Sigmoid colon (tissue), 7 donors: ENCODE data around the gene LAIR1. TPM values are rescaled to one million over a fixed set of nuclear protein-coding genes. Genes with fewer than 3 reads are reported as not detected.
"Not testable (repeated sequence)": the region's sequence is repeated elsewhere in the genome, so short reads cannot be mapped to it uniquely, and the experiment has no call there.

ENCODE experiments used
- DNase-seq: peaks from one replicate; pipeline ENCODE4 v3.0.0-alpha.2; 2019
- H3K27ac ChIP-seq, 4 donors: fragments of 200-600 bp; sonication (generic); one replicate each; pipeline ENCODE4 v1.5.1; 2016 to 2019; ENCODE audit warnings: mild to moderate bottlenecking in 1 of 4
- H3K27me3 ChIP-seq, 3 donors: fragments of 200-600 bp; sonication (generic); one replicate each; pipeline ENCODE4 v1.5.1; 2019; ENCODE audit warnings: mild to moderate bottlenecking in 1 of 3
- H3K36me3 ChIP-seq, 4 donors: fragments of 200-600 bp; sonication (generic); one replicate each; pipeline ENCODE4 v1.5.1; 2016 to 2019
- H3K4me1 ChIP-seq, 4 donors: fragments of 200-600 bp; sonication (generic); one replicate each; pipeline ENCODE4 v1.5.1; 2017 to 2019
- H3K4me3 ChIP-seq, 4 donors: fragments of 200-600 bp; sonication (generic); one replicate each; pipeline ENCODE4 v1.5.1; 2017 to 2019; ENCODE audit warnings: mild to moderate bottlenecking in 2 of 4, moderate library complexity in 1 of 4
- H3K9me3 ChIP-seq, 4 donors: fragments of 200-600 bp in 3 of 4; sonication (generic) in 3 of 4; one replicate each; pipeline versions ENCODE4 v1.5.1 to v1.6.1; 2013 to 2019
- CTCF ChIP-seq, 4 experiments: fragments of 450-650 bp in 3 of 4; fragments of 200-600 bp in 1 of 4; IDR thresholded peaks; one replicate each; pipeline ENCODE4 v1.5.1; 2016 to 2019; ENCODE audit warnings: antibody characterized with exemption in 4 of 4, mild to moderate bottlenecking in 3 of 4, moderate library complexity in 2 of 4
- EP300 ChIP-seq, 4 donors: sonication (generic); formaldehyde crosslinking; IDR thresholded peaks; one replicate each; pipeline ENCODE4 v1.6.1; 2017; ENCODE audit warnings: antibody characterized with exemption in 4 of 4
- POLR2A ChIP-seq, 2 donors: fragments of 450-650 bp; IDR thresholded peaks; one replicate each; pipeline ENCODE4 v1.6.1; 2016; ENCODE audit warnings: antibody characterized with exemption in 2 of 2, mild to moderate bottlenecking in 2 of 2, moderate library complexity in 2 of 2
- POLR2AphosphoS5 ChIP-seq, 4 donors: sonication (generic); formaldehyde crosslinking; IDR thresholded peaks; one replicate each; pipeline ENCODE4 v1.6.1; 2017; ENCODE audit warnings: antibody characterized with exemption in 4 of 4
- WGBS, 2 donors: extraction: QIAGEN DNeasy Blood & Tissue Kit; methylation state at CpG; one replicate each; pipeline ENCODE4 v1.1.7; 2013; 5-methylcytosine and 5-hydroxymethylcytosine counted together
- intact Hi-C: fragments of 100-400 bp; cut with DNase I; formaldehyde crosslinking; loops from one replicate; pipeline ENCODE4 v1.15.1; 2023
- polyA plus RNA-seq, 3 donors: library from polyadenylated mRNA; stranded (reverse); fragments of 200-250 nt; gene quantifications; one replicate each; pipeline ENCODE4 v1.2.3, GENCODE V29; 2013
- total RNA-seq, 4 donors: library from RNA; depleted of rRNA; stranded (reverse); fragments of >200 nt; gene quantifications; one replicate each; pipeline ENCODE4 v1.1.0, GENCODE V29; 2016
- donor health status: healthy with polysubstance abuse.
- donor health status: Bipolar disorder and iron deficiency.
- donor health status: healthy.

Gene LAIR1
- total and polyA plus RNA-seq, 7 donors, result 4.4 to 34.6 (median 13.4) TPM

- TF ChIP-seq EP300 (IDR thresholded peaks at IDR 0.05) (no peak), CTCF (IDR thresholded peaks at IDR 0.05) (no peak), POLR2AphosphoS5 (IDR thresholded peaks at IDR 0.05) (peak in 1 of 4 donors; percentile 49), POLR2A (IDR thresholded peaks at IDR 0.05) (no peak)
- Histone ChIP-seq H3K9me3 (no peaks in the 10 kb centered on the region), H3K27me3 (peaks cover 0 to 4% (median 0%) of the 10 kb centered on the region in 3 donors), H3K4me1 (no peaks in the 10 kb centered on the region), H3K36me3 (no peaks in the 10 kb centered on the region), H3K27ac (peak overlapping the region in 2 of 4 donors; percentile 12 to 14), H3K4me3 (no peak overlapping the region)
- 68 to 79% methylated on average over 16 of the region's 16 CpGs for WGBS, 2 donors
- intact Hi-C loops, result no loop called here
- DNase-seq, result peak; percentile 66
Measured at GRCh38 chr19:54373781-54374631, 9.3 kb upstream of the LAIR1 start.

DNA sequence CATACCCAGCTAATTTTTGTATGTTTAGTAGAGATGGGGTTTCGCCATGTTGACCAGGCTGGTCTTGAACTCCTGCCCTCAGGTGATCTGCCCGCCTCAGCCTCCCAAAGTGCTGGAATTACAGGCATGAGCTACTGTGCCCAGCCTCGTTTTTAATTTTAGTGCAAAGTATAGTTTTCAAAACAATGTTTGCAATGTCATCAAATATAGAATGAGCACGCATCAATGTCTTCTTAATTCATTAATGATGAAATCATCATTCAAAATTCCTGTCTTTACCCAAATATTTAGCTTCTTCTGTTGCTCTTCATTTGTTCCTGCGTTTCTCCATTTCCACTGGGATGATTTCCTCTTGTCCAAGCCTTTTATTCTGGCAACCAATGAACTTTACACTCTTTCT lies 6.7 kb upstream of the LAIR1 start:
- DNase-seq, H3K36me3 ChIP-seq, H3K4me1 ChIP-seq, H3K4me3 ChIP-seq, H3K27me3 ChIP-seq, H3K27ac ChIP-seq, H3K9me3 ChIP-seq, intact Hi-C loops: not testable (repeated sequence)
- 78 to 82% methylated on average over 5 of the region's 5 CpGs for WGBS, 2 donors

DNA sequence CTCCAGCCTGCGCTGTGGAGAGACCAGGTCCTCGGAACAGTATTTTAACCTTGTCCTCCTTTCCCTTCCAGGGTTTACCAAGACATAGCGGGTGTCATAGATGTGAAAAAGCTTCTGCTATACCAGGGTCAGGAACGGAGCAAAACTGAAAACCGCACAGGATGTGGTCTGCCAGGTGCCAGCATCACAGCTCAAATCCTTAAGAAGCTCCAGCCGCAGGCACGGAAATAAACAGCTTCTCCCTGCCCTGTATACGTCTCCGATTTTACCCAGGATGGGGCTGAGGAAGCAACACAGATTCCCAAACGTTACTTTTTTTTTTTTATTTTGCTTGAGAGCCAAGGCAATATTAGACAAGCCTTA lies 5.7 kb upstream of the LAIR1 start:
- H3K27ac ChIP-seq, H3K4me3 ChIP-seq, H3K36me3 ChIP-seq, H3K27me3 ChIP-seq, H3K9me3 ChIP-seq, DNase-seq, H3K4me1 ChIP-seq, intact Hi-C loops: not testable (repeated sequence)
- WGBS, 2 donors, result 48 to 76% methylated on average over 8 of the region's 10 CpGs

DNA sequence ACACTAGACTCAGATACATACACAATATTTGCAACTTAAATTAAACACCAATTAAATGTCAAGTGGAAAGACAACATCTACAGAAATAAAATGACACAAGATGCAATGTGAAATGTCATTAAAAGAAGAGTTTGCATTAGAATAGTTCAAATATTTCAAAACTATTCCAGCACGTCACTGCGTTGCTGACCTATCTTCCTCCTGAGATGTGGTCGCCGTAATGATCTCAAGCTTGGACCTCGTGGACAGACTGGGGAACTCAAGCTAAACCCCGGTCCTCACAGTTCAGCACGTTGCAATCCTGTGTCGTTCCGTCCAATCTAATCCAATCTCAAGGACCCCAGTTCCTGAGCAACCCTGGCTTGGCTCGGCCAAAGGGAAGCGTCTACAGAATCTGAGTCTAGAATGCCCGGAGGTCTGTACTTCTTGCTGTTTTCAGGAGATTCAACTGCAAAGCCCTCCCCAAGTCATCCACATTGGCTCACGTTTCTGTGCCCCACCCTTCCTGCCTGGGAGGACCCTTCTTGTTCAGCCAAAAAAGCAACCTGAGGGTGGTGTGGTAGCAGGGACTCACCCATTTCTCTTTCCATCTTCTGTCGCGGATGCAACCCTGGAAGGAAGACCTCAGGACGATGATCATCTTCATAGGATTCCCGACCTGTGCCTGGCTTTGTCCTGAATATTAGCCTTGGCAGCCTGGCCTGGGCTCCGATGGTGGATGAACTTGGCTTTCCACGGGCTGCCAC lies 5.1 kb upstream of the LAIR1 start:
- H3K9me3 ChIP-seq, DNase-seq, H3K27me3 ChIP-seq, H3K36me3 ChIP-seq, H3K4me1 ChIP-seq, intact Hi-C loops, H3K4me3 ChIP-seq: not testable (repeated sequence)
- H3K27ac ChIP-seq, result peak overlapping the region in 1 of 4 donors; percentile 15
- WGBS, 2 donors, result 43 to 71% methylated on average over 15 of the region's 19 CpGs

DNA sequence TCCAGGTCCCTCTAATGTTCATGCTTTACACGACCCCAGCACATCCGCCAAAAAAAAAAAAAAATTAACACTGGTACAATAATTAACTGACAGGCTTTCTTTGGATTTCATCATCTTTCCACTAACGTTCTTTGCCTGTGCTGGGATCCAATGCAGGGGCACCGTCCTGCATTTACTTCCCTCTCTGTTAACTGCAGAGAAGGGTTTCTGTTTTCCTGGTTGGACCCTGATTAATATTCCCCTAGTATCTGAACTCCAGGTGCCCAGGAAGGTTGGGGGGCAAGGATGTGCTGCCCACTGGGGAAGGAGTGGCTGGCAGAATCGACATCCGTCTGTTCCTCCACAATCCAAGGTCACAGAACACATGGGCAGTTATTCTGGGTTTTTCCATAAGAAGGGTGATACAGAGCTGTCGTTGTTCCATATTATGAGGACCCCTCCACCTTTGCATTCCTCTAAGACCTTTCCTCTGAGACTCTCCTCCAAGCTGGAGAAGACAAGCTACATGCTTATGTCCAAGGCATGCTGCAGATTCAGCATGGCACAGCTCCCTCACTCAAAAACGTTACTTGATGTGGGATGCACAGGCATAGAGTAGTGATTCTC lies 4.5 kb upstream of the LAIR1 start:
- intact Hi-C loops, result no loop called here
- Histone ChIP-seq H3K4me3 (no peak overlapping the region), H3K36me3 (no peaks in the 10 kb centered on the region), H3K9me3 (no peaks in the 10 kb centered on the region), H3K27ac (peak overlapping the region in 2 of 4 donors; percentile 15 to 43), H3K27me3 (peaks cover 0 to 4% (median 0%) of the 10 kb centered on the region in 3 donors), H3K4me1 (no peaks in the 10 kb centered on the region)
- DNase-seq, result no peak
- 37 to 47% methylated on average over 8 of the region's 8 CpGs for WGBS, 2 donors
- TF ChIP-seq POLR2A (IDR thresholded peaks at IDR 0.05), result no peak
- no peak for TF ChIP-seq POLR2AphosphoS5 (IDR thresholded peaks at IDR 0.05)
- no peak for TF ChIP-seq CTCF (IDR thresholded peaks at IDR 0.05)
- TF ChIP-seq EP300 (IDR thresholded peaks at IDR 0.05), result no peak

GRCh38 chr19:54366811-54367210 lies 2.1 kb upstream of the LAIR1 start:
- H3K27me3 ChIP-seq, result peaks cover 0 to under 1% (median 0%) of the 10 kb centered on the region in 3 donors
- no peak for TF ChIP-seq EP300 (IDR thresholded peaks at IDR 0.05)
- TF ChIP-seq POLR2AphosphoS5 (IDR thresholded peaks at IDR 0.05), result no peak
- TF ChIP-seq CTCF (IDR thresholded peaks at IDR 0.05), result no peak
- no peak for TF ChIP-seq POLR2A (IDR thresholded peaks at IDR 0.05)
- H3K4me3 ChIP-seq, result no peak overlapping the region
- WGBS, 2 donors, result 55 to 56% methylated on average over 6 of the region's 6 CpGs
- H3K4me1 ChIP-seq, result no peaks in the 10 kb centered on the region
- no peak overlapping the region for H3K27ac ChIP-seq
- no peaks in the 10 kb centered on the region for H3K9me3 ChIP-seq
- H3K36me3 ChIP-seq, result no peaks in the 10 kb centered on the region
- intact Hi-C loops, result no loop called here
- no peak for DNase-seq

GRCh38 chr19:54365798-54366197 lies 1.1 kb upstream of the LAIR1 start:
- 90 to 92% methylated on average over 13 of the region's 13 CpGs for WGBS, 2 donors
- H3K27ac ChIP-seq, H3K4me1 ChIP-seq: not testable (repeated sequence)

DNA sequence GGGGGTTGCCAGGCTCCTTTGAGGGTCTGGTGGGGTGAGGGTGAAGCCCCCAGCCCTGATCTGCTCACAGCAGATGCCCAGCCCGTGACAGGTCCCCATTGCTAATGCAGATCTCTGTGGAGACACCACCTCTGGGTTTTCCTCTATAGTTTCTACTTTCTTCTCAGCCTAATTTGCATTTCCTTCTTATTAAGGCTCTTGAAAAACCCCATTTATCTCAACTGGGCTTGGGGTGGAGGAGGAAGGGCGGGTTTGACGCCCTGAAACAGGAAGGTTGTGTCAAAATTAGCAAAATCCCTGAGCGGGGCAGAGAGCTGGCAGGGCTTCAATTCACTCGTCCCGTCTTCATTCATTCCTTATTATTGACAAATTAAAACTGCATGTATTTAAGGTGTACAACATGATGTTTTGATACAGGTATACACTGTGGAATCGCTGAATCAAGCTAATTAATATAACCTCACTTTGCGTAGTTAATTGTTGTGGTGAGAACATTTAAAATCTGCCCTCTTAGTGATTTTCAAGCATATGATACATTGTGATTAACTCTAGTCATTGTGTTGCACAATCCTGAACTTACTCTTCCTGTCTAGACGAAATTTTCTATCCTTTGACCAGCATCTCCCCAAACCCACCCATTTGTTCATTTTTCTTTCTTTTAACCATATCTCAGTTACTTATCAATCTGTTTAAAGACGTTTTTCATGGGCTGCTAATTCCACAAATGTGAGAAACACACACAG lies 2.9 kb downstream of the LAIR1 start:
- WGBS, 2 donors, result 36 to 37% methylated on average over 6 of the region's 10 CpGs
- H3K4me1 ChIP-seq, intact Hi-C loops, H3K27ac ChIP-seq, H3K36me3 ChIP-seq, H3K27me3 ChIP-seq, H3K9me3 ChIP-seq, DNase-seq: not testable (repeated sequence)
- H3K4me3 ChIP-seq, result peak overlapping the region in 1 of 4 donors; percentile 8

More at GRCh38 chr19:54365798-54366197, 1.1 kb upstream of the LAIR1 start:
- peak; percentile 42 for DNase-seq
- H3K27me3 ChIP-seq, H3K9me3 ChIP-seq, H3K36me3 ChIP-seq, H3K4me3 ChIP-seq, intact Hi-C loops: not testable (repeated sequence)
